GM11168 (cell line): ENCODE results near the gene MRPS10.
"Not testable (repeated sequence)": the region's sequence is repeated elsewhere in the genome, so short reads cannot be mapped to it uniquely, and the experiment has no call there.

Experiments
- in situ Hi-C: fragments of 300-500 bp; cut with MboI; formaldehyde crosslinking; loops from one replicate; pipeline ENCODE4 v1.12.0; 2022; ENCODE audit warnings: low sequenced_read_pairs; ENCODE audit not compliant: unreplicated experiment

The MRPS10 gene

GRCh38 chr6:42216495-42216894 is 1.2 kb downstream of the MRPS10 start:
- in situ Hi-C loops: not testable (repeated sequence)

DNA sequence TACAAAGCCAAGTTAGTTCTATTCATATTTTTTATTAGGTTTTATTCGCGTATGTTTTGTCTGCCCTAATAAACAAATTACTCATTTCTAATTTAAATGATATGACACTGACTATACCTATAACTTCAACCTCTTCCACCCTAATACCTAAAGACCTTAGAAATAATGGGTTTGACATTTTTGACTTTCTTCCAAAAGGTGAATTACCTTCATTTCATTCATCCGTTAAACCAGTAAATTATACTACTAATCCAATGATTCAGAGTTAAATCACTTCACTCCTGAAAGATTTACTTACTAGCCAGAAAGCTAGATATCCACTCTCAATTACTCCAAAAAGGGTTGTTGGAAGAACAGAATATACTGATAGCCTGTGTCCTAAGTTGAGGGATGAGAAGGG is 5.2 kb downstream of the MRPS10 start:
- in situ Hi-C loops: no loop called here

DNA sequence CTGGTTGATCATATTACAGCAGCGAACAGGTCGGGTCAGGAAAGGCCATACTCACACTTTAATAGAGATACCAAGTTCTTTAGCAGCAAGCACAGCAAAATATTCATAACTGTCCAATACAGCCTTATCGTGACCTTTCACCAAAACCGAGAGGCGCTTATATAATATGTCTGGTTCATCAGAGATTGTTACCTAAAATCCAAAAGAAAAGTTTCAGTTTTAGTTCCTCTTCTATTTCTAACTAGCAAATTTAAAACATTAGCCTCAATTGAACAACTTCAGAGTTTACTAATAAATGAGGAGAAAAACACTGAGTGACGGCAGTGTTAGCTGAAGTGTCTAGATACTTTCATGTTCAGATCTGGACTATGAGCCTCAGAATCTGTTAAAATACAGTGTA is 5.9 kb downstream of the MRPS10 start:
- in situ Hi-C loops: no loop called here

DNA sequence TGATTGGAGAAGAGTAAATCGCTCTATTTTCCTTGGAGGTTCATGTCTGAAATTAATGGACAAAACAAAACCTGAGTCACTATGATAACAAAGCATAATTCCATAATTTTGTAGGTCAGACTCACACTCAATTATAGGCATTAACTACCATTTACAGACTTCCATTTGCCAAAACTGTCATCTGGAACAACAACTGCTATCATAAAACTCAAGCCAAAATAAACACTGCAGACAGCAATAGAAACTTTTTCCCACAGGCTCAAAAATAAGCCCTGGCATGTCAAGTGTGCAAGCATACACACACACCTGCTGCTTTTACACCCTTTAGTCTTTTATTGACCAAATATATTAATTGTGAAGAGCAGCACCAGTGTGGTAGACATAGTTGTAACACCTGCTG is 7.1 kb downstream of the MRPS10 start:
- in situ Hi-C loops: no loop called here

DNA sequence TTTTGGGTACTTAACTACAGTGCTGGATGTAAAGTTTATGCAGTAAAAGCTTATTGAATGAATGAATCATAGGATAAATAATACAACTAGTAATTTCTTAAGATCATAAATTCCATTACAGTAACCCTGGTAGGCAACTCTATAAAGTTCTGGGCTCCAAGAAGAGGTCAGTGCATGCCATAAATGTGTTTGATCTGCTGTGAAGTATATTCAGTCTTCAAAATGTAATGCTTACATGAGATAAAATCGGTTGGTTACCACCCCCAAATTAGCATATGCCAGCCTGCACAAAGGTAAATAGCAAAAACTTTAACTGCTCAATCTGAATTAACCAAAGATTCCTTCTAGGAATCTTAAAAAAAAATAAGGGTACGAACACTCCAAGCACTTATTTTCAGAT is 10.1 kb downstream of the MRPS10 start:
- in situ Hi-C loops: not testable (repeated sequence)

DNA sequence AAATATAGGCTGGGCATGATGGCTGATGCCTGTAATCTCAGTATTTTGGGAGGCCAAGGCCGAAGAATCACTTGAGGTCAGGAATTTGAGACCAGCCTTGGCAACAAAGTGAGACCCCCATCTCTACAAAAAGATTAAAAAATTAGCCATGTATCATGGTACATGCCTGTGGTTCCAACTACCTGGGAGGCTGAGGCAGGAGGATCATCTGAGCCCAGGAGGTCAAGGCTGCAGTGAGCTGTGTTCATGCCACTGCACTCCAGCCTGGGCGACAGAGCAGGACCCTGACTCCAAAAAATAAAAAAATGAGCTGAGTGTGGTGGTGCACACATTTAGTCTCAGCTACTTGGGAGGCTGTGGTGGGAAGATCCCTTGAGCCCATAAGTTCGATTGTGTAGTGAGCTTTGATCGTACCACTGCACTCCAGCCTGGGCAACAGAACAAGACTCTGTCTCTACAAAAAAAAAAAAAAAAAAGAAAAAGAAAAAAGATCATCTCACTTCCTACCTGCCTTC is 12.8 kb downstream of the MRPS10 start:
- in situ Hi-C loops: no loop called here

GRCh38 chr6:42203183-42203582 is 14.5 kb downstream of the MRPS10 start:
- in situ Hi-C loops: no loop called here

GRCh38 chr6:42202131-42202915 is 15.3 kb downstream of the MRPS10 start:
- in situ Hi-C loops: not testable (repeated sequence)

DNA sequence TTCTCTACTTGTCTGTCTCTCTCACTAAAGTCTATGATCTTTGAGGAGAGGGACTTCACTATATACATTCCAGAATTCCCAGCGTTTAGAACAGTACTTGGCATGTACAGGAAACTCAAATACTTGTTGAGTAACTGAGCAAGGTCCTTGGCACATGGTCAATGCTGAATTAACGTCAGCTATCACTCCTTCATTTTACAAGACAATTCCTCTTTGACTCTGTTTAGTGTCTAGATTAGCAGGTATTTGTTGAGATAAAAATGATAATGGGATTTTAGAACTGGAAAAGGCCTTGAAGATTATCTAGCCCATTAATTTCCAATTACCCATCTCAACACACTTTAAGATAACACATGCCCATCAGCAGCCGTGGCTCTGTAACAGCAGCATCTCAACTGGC is 16.3 kb downstream of the MRPS10 start:
- in situ Hi-C loops: no loop called here

DNA sequence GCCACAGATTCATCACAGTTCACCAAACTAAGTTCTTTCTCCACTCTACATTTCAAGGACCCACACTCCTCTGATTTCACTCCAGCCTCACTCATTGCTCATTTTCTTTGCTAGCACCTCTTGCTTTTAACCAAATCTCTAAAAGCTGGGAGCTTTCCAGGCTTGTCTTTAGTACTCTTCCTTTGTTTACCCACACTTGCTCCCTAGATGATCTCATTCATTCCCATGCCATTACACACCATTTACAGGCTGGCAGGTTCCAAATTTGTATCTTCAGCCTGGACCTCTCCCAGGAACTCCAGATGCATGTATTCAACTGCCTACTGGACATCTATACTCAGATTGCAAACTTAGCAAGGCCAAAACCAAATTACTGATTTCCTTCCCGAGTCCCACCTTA is 17.6 kb downstream of the MRPS10 start:
- in situ Hi-C loops: no loop called here

DNA sequence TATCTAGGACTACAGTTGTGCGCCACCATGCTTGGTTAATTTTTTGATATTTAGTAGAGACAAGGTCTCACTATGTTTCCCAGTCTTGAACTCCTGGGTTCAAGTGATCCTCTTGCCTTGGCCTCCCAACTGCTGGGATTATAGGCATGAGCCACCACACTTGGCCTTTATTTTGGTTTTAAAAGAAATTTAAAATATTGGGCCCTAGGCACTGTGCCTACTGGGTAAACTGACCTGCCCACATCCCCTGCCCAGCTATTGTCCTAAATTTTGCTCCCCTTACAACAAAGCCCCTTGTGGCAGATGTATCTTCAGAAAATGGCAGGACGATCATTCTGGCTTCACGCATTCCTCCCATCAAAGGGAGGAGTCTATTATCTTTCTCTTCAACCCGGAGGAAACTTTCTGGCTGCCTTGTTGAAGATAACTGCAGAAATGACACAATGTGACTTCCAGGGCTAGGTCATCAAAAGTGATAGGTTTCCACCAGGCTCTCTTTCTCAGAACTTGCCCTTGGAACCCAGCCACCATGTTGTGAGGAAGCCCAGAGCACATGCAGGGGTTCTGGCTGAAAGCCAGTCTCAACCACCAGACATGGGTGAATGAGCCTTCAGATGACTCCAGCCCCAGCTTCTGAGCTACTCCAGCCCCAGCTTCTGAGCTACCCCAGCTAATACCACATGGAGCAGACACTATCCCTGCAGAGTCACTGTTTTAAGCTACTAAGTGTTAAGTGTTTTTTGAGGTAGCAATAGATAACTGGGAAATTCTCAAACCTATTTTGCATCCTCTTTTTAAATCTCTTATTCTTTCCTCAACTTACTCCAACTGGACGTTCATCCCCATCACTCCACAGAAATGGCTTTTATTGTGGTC is 18.3 kb downstream of the MRPS10 start:
- in situ Hi-C loops: no loop called here

DNA sequence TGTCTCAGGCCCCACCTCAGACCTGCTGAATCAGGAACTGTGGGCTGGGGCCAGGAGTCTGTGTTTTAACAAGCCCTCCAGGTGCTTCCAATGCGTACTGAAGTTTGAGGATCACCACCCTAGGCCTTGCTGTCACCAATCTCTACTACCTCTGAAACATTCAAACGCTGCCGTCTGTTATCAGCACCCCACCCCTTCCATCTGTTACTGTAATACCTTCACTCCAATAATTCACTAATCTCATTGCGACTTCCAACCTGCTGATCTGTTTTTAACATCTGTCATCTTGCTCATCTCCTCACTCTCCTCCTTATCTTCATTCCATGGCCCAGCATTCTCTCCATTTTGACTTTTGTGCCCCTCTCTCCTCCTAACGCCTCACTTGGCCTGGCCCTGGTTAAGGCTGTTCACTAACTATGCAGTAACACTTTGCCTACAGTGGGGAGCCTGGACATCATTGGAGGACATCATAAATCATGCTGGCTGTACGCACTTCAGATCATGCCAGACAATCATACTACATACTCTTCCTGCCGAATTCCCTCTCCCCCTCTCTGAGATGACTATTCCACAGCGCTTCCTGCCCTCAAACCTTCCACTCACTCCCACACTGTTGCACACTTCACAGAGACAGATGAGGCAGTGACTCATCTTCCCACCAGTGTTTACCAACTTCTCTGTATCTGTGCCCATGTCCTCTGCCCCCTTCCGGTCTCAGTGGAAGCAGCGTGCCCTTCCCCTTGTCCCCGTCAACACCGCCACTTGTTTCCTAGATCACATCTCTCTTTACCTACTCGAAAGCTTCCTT is 19.9 kb downstream of the MRPS10 start:
- in situ Hi-C loops: no loop called here

GRCh38 chr6:42195415-42195814 is 22.2 kb downstream of the MRPS10 start:
- in situ Hi-C loops: no loop called here

GRCh38 chr6:42194056-42194455 is 23.6 kb downstream of the MRPS10 start:
- in situ Hi-C loops: no loop called here

- in situ Hi-C loops: no loop called here
Observed at GRCh38 chr6:42193491-42193894, 24.2 kb downstream of the MRPS10 start.

- in situ Hi-C loops: not testable (repeated sequence)
Observed at GRCh38 chr6:42192385-42192784, 25.3 kb downstream of the MRPS10 start.

GRCh38 chr6:42190554-42191183 is 27.0 kb downstream of the MRPS10 start:
- in situ Hi-C loops: no loop called here

- in situ Hi-C loops: no loop called here
Observed at GRCh38 chr6:42188406-42188805, 29.3 kb downstream of the MRPS10 start.

- in situ Hi-C loops: no loop called here
Observed at GRCh38 chr6:42185597-42185996, 32.1 kb downstream of the MRPS10 start.

- in situ Hi-C loops: no loop called here
Observed at GRCh38 chr6:42184475-42184874, 33.2 kb downstream of the MRPS10 start.
